Stimulated activated CD4-positive, alpha-beta T cell treated with anti-CD3 and anti-CD28 coated beads, Interleukin-15, amount 100 ng/mL, for 24 hours (primary cell): ENCODE results near the gene TMPRSS11E.
"Not testable (repeated sequence)": the region's sequence is repeated elsewhere in the genome, so short reads cannot be mapped to it uniquely, and the experiment has no call there.

ENCODE experiments used
- DNase-seq: peaks from one replicate; pipeline ENCODE4 v3.0.0-alpha.2; 2020

The TMPRSS11E gene, protein sequence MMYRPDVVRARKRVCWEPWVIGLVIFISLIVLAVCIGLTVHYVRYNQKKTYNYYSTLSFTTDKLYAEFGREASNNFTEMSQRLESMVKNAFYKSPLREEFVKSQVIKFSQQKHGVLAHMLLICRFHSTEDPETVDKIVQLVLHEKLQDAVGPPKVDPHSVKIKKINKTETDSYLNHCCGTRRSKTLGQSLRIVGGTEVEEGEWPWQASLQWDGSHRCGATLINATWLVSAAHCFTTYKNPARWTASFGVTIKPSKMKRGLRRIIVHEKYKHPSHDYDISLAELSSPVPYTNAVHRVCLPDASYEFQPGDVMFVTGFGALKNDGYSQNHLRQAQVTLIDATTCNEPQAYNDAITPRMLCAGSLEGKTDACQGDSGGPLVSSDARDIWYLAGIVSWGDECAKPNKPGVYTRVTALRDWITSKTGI

GRCh38 chr4:68447201-68447600, at the start of gene TMPRSS11E:
TSS of gene TMPRSS11E (plus strand) at chr4:68447463. CDS start at chr4:68447513, 50 bp downstream.
- no peak for DNase-seq

GRCh38 chr4:68399306-68399705, 48.0 kb upstream of the TMPRSS11E start:
- no peak for DNase-seq

- no peak for DNase-seq
These were observed 46.0 kb upstream of the TMPRSS11E start for GRCh38 chr4:68401231-68401630.

DNA sequence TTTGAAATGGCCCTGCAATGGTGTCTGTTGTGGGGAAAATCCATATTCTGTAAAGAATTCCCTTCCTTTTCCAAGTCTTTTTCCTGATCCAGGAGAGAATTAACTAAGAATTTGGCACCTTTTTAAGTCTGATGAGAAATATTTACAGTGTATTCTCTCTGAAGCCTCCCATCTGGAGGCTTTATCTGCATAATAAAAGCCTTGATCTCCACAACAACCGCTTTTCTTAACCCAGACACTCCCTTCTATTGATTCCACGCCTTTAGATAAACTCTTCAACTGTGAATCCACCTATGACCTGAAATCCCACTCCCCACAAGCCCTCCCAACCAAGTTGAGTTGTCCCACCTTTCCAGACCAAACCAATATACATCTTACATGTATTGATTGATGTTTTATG, 43.1 kb upstream of the TMPRSS11E start:
- no peak for DNase-seq

GRCh38 chr4:68405718-68406478, 41.4 kb upstream of the TMPRSS11E start:
- DNase-seq = not testable (repeated sequence)

DNA sequence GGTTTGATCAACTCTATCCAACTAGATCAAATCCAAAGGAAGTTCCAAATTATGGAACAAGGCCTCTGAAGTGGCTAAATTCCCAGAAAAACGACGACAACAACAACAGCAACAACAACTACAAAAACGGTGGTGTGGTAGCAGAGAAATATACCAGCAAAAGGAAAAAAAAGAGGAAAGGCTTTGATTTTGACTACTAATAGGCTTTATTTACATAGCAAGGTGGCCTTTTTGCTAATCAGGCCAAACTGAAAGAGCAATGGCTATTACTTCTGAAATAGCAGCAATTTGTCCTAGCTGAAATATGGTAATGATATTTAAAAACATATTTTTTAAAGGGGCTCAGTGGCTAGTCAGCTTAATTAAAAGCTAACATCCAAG, 40.8 kb upstream of the TMPRSS11E start:
- DNase-seq = no peak

- not testable (repeated sequence) for DNase-seq
These were observed 40.0 kb upstream of the TMPRSS11E start for GRCh38 chr4:68407015-68407867.

DNA sequence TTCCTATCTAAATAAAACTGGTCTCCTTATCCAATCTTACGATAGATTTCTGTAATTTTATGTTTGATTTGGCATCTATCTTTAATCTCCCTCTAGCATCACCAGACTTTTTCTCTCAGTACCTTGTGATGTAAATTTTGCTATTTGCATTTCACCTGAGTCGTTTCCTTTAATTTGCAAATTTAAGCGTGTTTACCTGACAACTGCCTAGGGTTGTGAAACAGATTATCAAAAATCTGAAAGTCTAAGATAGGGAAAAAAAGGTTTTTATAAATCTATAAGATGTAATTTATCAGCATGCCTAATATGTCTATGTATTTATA, 39.4 kb upstream of the TMPRSS11E start:
- DNase-seq = no peak

- DNase-seq = no peak
These were observed 37.1 kb upstream of the TMPRSS11E start for GRCh38 chr4:68410149-68410548.

- DNase-seq = no peak
These were observed 36.6 kb upstream of the TMPRSS11E start for GRCh38 chr4:68410643-68411042.

DNA sequence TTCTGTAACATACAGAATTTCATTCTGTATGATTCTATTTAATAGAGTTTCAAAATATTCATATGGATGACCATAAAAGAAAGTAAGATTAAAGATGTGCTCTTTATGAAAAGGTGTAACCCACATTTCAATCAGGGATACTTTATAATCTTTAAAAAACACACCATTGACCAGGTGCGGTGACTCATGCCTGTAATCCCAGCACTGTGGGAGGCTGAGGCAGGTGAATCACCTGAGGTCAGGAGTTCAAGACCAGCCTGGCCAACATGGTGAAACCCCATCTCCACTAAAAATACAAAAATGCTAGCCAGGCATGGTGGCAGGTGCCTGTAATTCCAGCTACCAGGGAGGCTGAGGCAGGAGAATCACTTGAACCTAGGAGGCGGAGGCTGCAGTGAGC, 35.2 kb upstream of the TMPRSS11E start:
- not testable (repeated sequence) for DNase-seq

GRCh38 chr4:68416591-68416990, 30.7 kb upstream of the TMPRSS11E start:
- no peak for DNase-seq

GRCh38 chr4:68426516-68426915, 20.7 kb upstream of the TMPRSS11E start:
- no peak for DNase-seq

DNA sequence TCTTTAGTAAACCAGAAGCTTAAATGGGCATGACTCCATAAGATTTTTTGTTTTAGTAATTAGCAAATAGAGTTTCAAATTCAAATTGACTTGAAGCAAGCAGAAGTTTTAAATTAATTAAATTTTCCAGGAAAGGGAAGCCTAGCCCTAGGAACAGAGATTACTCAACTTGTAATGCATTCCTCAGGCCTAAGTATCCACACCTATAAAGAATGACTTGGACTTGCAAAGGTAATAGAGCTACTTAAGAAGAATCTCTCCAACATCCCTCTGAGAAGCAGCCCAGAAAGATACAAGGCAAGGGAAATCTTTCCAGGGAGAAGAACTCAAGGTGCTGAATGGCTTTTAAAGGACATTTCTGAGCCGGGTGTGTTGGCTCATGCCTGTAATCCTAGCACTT, 16.9 kb upstream of the TMPRSS11E start:
- no peak for DNase-seq

GRCh38 chr4:68432320-68432719, 14.9 kb upstream of the TMPRSS11E start:
- DNase-seq = no peak

DNA sequence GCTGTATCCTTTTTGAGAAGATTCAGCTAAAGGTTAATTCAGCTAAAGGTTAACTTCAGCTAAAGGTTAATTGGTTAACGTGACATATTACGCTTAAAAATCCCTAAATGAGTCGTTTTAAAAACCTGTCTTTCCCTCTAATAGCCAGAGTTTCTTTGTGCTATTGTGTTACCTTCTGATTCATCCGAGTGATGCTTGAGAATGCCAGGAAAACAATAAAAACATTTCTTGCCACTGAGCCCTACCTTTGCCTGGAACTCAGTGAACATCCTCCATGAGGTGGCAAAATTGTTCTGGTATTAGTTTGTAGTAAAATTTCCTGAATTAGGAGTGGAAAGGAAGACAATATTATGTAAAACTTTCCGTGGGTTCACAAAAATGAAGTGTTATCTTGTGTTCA, 13.7 kb upstream of the TMPRSS11E start:
- no peak for DNase-seq

GRCh38 chr4:68434277-68434676, 13.0 kb upstream of the TMPRSS11E start:
- DNase-seq = no peak

GRCh38 chr4:68434836-68435235, 12.4 kb upstream of the TMPRSS11E start:
- DNase-seq = no peak

GRCh38 chr4:68445111-68445510, 2.2 kb upstream of the TMPRSS11E start:
- DNase-seq = no peak

DNA sequence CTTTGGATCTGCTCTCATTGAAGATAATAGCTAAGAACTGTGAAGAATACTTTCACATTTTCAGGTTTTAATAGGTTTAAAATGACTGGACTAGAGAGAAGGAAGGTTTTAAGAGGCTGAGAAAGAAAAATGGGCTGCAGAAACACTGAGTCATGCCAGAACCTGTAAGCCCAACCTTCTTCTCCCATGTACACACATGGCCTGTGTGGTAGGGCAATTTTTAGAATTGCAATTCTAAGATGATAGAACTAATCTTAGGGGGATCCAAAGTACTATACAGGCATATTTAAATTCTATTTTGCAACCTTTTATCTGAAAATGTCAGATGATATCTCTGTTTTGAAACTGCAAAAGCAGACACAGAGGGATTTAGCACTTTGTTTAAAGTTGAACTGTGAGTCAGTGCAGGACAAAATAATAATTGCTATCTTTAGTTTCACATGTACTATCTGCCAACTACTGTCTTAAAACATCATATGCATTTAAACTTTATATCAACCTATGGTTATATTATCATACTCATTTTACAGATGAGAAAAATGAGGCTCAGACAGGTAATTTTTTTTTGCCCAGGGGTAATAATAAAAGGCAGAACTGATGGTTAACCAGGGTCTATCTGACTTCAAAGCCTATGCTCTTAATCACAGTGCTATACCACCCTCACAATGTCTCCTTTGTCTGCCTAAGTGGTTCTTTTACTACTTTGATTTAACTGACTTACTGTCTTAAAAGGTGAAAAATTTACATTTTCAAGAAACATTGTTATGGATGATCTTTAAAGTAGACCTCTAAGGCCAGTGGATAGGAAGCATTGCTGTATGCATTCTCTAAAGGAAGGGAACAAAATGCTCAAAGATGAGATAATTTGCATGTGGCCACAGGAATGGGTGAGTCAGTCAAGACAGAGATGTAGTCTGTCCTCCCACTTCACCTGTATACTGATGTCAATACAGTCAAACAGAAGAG, 4.3 kb downstream of the TMPRSS11E start:
- no peak for DNase-seq

- DNase-seq = no peak
These were observed 12.8 kb downstream of the TMPRSS11E start for GRCh38 chr4:68460085-68460484.

GRCh38 chr4:68461790-68462189, 14.5 kb downstream of the TMPRSS11E start:
- DNase-seq = no peak
